ENCODE data around the gene NDUFS7.

GRCh38 chr19:1388637-1389026, 4.9 kb downstream of the NDUFS7 start:
- TF ChIP-seq EP300 (IDR thresholded peaks at IDR 0.05) (no peak), POLR2A (IDR thresholded peaks at IDR 0.05) (no peak), CTCF (IDR thresholded peaks at IDR 0.05) (no peak)

Data from stomach (tissue), 4 donors.